ENCODE results near the gene MMP24.
"Not testable (repeated sequence)": the region's sequence is repeated elsewhere in the genome, so short reads cannot be mapped to it uniquely, and the experiment has no call there.

Gene MMP24

GRCh38 chr20:35246723-35247122 lies 20.2 kb downstream of the MMP24 start:
- Histone ChIP-seq H3K27me3 (replicated peaks; ENCODE audit: control insufficient read depth, insufficient read depth, low read length) (no peaks in the 10 kb centered on the region; the same call in 1 of the 2 replicates), H3K36me3 (ENCODE audit: control insufficient read depth, insufficient read depth, low read length) (no peaks in the 10 kb centered on the region), H3K4me3 (replicated peaks; ENCODE audit: low read depth, low read length) (no peak overlapping the region)
- DNase-seq (ENCODE audit: extremely low read depth, insufficient read length) = no peak
- TF ChIP-seq, protein P1, sequence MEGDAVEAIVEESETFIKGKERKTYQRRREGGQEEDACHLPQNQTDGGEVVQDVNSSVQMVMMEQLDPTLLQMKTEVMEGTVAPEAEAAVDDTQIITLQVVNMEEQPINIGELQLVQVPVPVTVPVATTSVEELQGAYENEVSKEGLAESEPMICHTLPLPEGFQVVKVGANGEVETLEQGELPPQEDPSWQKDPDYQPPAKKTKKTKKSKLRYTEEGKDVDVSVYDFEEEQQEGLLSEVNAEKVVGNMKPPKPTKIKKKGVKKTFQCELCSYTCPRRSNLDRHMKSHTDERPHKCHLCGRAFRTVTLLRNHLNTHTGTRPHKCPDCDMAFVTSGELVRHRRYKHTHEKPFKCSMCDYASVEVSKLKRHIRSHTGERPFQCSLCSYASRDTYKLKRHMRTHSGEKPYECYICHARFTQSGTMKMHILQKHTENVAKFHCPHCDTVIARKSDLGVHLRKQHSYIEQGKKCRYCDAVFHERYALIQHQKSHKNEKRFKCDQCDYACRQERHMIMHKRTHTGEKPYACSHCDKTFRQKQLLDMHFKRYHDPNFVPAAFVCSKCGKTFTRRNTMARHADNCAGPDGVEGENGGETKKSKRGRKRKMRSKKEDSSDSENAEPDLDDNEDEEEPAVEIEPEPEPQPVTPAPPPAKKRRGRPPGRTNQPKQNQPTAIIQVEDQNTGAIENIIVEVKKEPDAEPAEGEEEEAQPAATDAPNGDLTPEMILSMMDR (IDR thresholded peaks at IDR 0.05; ENCODE audit: insufficient read depth, low read length, poor library complexity, severe bottlenecking) = no peak

- TF ChIP-seq, protein P1 (IDR thresholded peaks at IDR 0.05; ENCODE audit: insufficient read depth, low read length, poor library complexity, severe bottlenecking) = no peak
- H3K4me3 ChIP-seq (replicated peaks; ENCODE audit: low read depth, low read length) = no peak overlapping the region
- no peaks in the 10 kb centered on the region; the same call in 1 of the 2 replicates for H3K27me3 ChIP-seq (replicated peaks; ENCODE audit: control insufficient read depth, insufficient read depth, low read length)
- no peak for DNase-seq (ENCODE audit: extremely low read depth, insufficient read length)
- H3K36me3 ChIP-seq (ENCODE audit: control insufficient read depth, insufficient read depth, low read length) = no peaks in the 10 kb centered on the region
These were observed 22.4 kb downstream of the MMP24 start for GRCh38 chr20:35248641-35249475.

- H3K36me3 ChIP-seq (ENCODE audit: control insufficient read depth, insufficient read depth, low read length) = no peaks in the 10 kb centered on the region
- no peak for DNase-seq (ENCODE audit: extremely low read depth, insufficient read length)
- no peak overlapping the region for H3K4me3 ChIP-seq (replicated peaks; ENCODE audit: low read depth, low read length)
- H3K27me3 ChIP-seq (replicated peaks; ENCODE audit: control insufficient read depth, insufficient read depth, low read length) = no peaks in the 10 kb centered on the region; the same call in 1 of the 2 replicates
- TF ChIP-seq, protein P1 (IDR thresholded peaks at IDR 0.05; ENCODE audit: insufficient read depth, low read length, poor library complexity, severe bottlenecking) = no peak
These were observed 25.1 kb downstream of the MMP24 start for GRCh38 chr20:35251613-35251940.

- no peaks in the 10 kb centered on the region for H3K27me3 ChIP-seq (replicated peaks; ENCODE audit: control insufficient read depth, insufficient read depth, low read length)
- DNase-seq (ENCODE audit: extremely low read depth, insufficient read length) = no peak
- TF ChIP-seq, protein P1 (IDR thresholded peaks at IDR 0.05; ENCODE audit: insufficient read depth, low read length, poor library complexity, severe bottlenecking) = no peak
- no peaks in the 10 kb centered on the region for H3K36me3 ChIP-seq (ENCODE audit: control insufficient read depth, insufficient read depth, low read length)
- no peak overlapping the region for H3K4me3 ChIP-seq (replicated peaks; ENCODE audit: low read depth, low read length)
These were observed 25.6 kb downstream of the MMP24 start for GRCh38 chr20:35252037-35252461.

- not testable (repeated sequence) for DNase-seq (ENCODE audit: extremely low read depth, insufficient read length); H3K4me3 ChIP-seq (replicated peaks; ENCODE audit: low read depth, low read length); H3K36me3 ChIP-seq (ENCODE audit: control insufficient read depth, insufficient read depth, low read length); H3K27me3 ChIP-seq (replicated peaks; ENCODE audit: control insufficient read depth, insufficient read depth, low read length)
These were observed 26.1 kb downstream of the MMP24 start for GRCh38 chr20:35252598-35252997.

DNA sequence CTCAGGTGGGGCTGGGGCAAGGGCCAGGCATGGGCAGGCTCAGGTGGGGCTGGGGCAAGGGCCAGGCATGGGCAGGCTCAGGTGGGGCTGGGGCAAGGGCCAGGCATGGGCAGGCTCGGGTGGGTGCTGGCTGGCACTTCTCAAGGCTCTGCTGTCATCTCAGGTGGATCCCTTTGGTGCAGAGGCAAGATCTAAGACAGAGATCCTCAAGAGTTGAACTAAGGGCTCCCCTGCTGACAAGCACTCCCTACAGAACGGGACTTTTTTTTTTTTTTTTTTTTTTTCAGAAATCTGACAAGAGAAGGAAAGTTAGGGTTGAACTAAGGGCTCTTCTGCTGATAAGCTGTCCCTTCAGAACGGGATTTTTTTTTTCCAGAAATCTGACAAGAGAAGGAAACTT lies 26.5 kb downstream of the MMP24 start:
- Histone ChIP-seq H3K4me3 (replicated peaks; ENCODE audit: low read depth, low read length) (no peak overlapping the region), H3K36me3 (ENCODE audit: control insufficient read depth, insufficient read depth, low read length) (no peaks in the 10 kb centered on the region), H3K27me3 (replicated peaks; ENCODE audit: control insufficient read depth, insufficient read depth, low read length) (no peaks in the 10 kb centered on the region)
- TF ChIP-seq, protein P1 (IDR thresholded peaks at IDR 0.05; ENCODE audit: insufficient read depth, low read length, poor library complexity, severe bottlenecking) = no peak
- DNase-seq (ENCODE audit: extremely low read depth, insufficient read length) = no peak
